ENCODE data around the gene PES1. TPM values are rescaled to one million over a fixed set of nuclear protein-coding genes. Genes with fewer than 3 reads are reported as not detected.

The PES1 gene
- total and polyA plus RNA-seq, 2 of the 13 experiments (the other 11 are each of a cell fraction or from before 2014, with no cell fraction given) = 65.1 to 94.7 TPM

DNA sequence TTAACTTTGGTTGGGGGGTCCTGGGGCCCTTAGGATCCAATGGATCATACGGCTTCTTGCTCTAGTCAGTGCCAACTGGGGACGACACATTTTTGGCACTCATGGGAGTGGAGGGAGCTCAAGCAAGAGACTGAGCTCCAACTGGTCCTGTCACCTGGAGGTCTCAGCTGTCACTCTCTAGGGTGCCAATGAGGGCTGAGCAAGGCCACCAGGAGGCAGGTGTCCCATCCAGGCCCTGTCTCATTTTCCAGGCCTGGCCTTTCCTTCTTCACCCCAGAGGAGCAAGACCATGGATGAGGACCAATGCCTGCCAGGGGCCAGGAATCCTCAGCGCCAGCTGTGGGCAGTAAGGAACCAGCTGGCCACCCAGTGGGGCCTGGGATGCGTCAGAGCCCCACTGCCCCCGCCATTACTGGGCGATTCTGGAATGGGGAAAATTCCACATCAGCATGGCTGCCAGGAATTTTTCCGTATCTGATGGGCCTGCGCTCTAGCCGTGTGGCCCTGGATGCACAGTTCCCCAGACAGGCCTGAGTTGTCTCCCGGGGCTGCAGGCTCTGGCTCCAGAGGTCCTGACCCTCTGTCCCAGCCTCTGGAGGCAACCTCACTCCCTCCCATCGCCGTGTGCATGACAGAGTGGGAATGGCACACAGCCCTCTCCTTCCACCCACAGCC is 16.6 kb downstream of the PES1 start (continued):
- no peak for TF ChIP-seq RELA (CRISPR knock-in tag; IDR thresholded peaks at IDR 0.05)
- TF ChIP-seq ZNF441 (CRISPR knock-in tag; IDR thresholded peaks at IDR 0.05; ENCODE audit: borderline replicate concordance) = no peak
- TF ChIP-seq HMG20A (CRISPR knock-in tag; IDR thresholded peaks at IDR 0.05; ENCODE audit: borderline replicate concordance) = no peak
- no peak for TF ChIP-seq TBP (CRISPR knock-in tag; IDR thresholded peaks at IDR 0.05)
- no peak for TF ChIP-seq KLF12 (CRISPR knock-in tag; IDR thresholded peaks at IDR 0.05; ENCODE audit: borderline replicate concordance)
- TF ChIP-seq ZBTB38 (CRISPR knock-in tag; IDR thresholded peaks at IDR 0.05) = no peak
- 0 out of 2 replicates have a peak, but pooled peaks have one; percentile 7 for TF ChIP-seq ZFX (CRISPR knock-in tag; IDR thresholded peaks at IDR 0.05; ENCODE audit: low read depth)
- TF ChIP-seq KAT2B (IDR thresholded peaks at IDR 0.05; ENCODE audit: borderline replicate concordance, low read depth, low read length) = no peak
- peak; percentile 75 for TF ChIP-seq AGO2 (optimal IDR thresholded peaks at IDR 0.05; ENCODE audit: low read depth, low read length)
- no peak for TF ChIP-seq ZNF136 (CRISPR knock-in tag; IDR thresholded peaks at IDR 0.05; ENCODE audit: low read depth)
- TF ChIP-seq, protein P1, sequence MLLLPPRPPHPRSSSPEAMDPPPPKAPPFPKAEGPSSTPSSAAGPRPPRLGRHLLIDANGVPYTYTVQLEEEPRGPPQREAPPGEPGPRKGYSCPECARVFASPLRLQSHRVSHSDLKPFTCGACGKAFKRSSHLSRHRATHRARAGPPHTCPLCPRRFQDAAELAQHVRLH (CRISPR knock-in tag; IDR thresholded peaks at IDR 0.05; ENCODE audit: borderline replicate concordance, low read depth) = no peak
- 0 out of 4 replicates have a peak, but pooled peaks of 1 of the 2 experiments have one; percentile 25 for TF ChIP-seq POLR2A (IDR thresholded peaks at IDR 0.05; ENCODE audit: insufficient read depth in 1 of 2, low read depth in 2 of 2, low read length in 2 of 2)
- TF ChIP-seq RFX5 (IDR thresholded peaks at IDR 0.05; ENCODE audit: low read depth, low read length) = no peak
- TF ChIP-seq, protein P2, sequence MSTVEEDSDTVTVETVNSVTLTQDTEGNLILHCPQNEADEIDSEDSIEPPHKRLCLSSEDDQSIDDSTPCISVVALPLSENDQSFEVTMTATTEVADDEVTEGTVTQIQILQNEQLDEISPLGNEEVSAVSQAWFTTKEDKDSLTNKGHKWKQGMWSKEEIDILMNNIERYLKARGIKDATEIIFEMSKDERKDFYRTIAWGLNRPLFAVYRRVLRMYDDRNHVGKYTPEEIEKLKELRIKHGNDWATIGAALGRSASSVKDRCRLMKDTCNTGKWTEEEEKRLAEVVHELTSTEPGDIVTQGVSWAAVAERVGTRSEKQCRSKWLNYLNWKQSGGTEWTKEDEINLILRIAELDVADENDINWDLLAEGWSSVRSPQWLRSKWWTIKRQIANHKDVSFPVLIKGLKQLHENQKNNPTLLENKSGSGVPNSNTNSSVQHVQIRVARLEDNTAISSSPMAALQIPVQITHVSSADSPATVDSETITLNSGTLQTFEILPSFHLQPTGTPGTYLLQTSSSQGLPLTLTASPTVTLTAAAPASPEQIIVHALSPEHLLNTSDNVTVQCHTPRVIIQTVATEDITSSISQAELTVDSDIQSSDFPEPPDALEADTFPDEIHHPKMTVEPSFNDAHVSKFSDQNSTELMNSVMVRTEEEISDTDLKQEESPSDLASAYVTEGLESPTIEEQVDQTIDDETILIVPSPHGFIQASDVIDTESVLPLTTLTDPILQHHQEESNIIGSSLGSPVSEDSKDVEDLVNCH (CRISPR knock-in tag; IDR thresholded peaks at IDR 0.05) = no peak
- TF ChIP-seq, protein P3, sequence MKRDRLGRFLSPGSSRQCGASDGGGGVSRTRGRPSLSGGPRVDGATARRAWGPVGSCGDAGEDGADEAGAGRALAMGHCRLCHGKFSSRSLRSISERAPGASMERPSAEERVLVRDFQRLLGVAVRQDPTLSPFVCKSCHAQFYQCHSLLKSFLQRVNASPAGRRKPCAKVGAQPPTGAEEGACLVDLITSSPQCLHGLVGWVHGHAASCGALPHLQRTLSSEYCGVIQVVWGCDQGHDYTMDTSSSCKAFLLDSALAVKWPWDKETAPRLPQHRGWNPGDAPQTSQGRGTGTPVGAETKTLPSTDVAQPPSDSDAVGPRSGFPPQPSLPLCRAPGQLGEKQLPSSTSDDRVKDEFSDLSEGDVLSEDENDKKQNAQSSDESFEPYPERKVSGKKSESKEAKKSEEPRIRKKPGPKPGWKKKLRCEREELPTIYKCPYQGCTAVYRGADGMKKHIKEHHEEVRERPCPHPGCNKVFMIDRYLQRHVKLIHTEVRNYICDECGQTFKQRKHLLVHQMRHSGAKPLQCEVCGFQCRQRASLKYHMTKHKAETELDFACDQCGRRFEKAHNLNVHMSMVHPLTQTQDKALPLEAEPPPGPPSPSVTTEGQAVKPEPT (CRISPR knock-in tag; IDR thresholded peaks at IDR 0.05; ENCODE audit: low read depth) = no peak
- TF ChIP-seq ZNF547 (CRISPR knock-in tag; IDR thresholded peaks at IDR 0.05) = 0 out of 2 replicates have a peak, but pooled peaks have one; percentile 11
- 0 out of 2 replicates have a peak, but pooled peaks have one; percentile 12 for TF ChIP-seq SAP130 (CRISPR knock-in tag; IDR thresholded peaks at IDR 0.05; ENCODE audit: low read depth)
- TF ChIP-seq, protein P4, sequence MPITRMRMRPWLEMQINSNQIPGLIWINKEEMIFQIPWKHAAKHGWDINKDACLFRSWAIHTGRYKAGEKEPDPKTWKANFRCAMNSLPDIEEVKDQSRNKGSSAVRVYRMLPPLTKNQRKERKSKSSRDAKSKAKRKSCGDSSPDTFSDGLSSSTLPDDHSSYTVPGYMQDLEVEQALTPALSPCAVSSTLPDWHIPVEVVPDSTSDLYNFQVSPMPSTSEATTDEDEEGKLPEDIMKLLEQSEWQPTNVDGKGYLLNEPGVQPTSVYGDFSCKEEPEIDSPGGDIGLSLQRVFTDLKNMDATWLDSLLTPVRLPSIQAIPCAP (CRISPR knock-in tag; IDR thresholded peaks at IDR 0.05; ENCODE audit: low read depth) = no peak
- TF ChIP-seq ZNF598 (CRISPR knock-in tag; IDR thresholded peaks at IDR 0.05; ENCODE audit: borderline replicate concordance) = no peak
- no peak for TF ChIP-seq RFXANK (CRISPR knock-in tag; IDR thresholded peaks at IDR 0.05)
- no peak for TF ChIP-seq PHF5A (CRISPR knock-in tag; IDR thresholded peaks at IDR 0.05; ENCODE audit: low read depth, unreplicated experiment)
- TF ChIP-seq, protein P5, sequence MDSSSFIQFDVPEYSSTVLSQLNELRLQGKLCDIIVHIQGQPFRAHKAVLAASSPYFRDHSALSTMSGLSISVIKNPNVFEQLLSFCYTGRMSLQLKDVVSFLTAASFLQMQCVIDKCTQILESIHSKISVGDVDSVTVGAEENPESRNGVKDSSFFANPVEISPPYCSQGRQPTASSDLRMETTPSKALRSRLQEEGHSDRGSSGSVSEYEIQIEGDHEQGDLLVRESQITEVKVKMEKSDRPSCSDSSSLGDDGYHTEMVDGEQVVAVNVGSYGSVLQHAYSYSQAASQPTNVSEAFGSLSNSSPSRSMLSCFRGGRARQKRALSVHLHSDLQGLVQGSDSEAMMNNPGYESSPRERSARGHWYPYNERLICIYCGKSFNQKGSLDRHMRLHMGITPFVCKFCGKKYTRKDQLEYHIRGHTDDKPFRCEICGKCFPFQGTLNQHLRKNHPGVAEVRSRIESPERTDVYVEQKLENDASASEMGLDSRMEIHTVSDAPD (CRISPR knock-in tag; IDR thresholded peaks at IDR 0.05) = no peak
- TF ChIP-seq RAD21 (CRISPR knock-in tag; IDR thresholded peaks at IDR 0.05) = 0 out of 2 replicates have a peak, but pooled peaks have one; percentile 17
- TF ChIP-seq RBM22 (optimal IDR thresholded peaks at IDR 0.05; ENCODE audit: low read length) = peak; percentile 48
- no peak for TF ChIP-seq GPN1 (CRISPR knock-in tag; IDR thresholded peaks at IDR 0.05; ENCODE audit: borderline replicate concordance)

Measured in HepG2 (cell line).